ENCODE data around the gene DFFB. TPM values are rescaled to one million over a fixed set of nuclear protein-coding genes. Genes with fewer than 3 reads are reported as not detected.

The DFFB gene
- total RNA-seq, 1 donor from 2014 or later, result 15.0 TPM

DNA sequence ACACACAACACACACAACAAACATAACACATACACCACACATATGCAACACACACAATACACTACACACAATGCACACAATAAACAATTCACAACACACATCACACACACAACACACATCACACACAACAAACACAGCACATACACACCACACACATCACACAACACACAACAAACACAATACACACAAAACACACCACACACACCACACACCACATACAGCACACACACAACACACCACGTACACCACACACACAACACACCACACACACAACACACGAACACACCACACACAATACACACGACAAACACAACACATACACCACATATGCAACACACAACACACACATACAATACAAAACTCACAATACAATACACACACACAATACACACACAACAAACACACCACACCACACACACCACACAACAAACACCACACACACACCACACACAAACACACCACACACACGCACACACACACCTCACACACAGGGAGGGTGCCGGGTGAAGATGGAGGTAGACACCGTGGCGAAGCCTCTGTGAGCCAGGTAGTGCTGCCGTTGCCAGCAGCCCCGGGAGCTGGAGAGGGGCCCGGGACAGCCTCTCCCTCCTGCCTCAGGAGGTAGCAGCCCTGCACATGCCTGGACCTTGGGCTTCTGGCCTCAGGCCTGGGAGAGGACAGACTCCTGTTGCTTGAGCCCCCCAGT, 73.2 kb downstream of the DFFB start:
- H3K27me3 Mint-ChIP-seq, result no peaks in the 10 kb centered on the region
- H3K4me3 Mint-ChIP-seq, result no peak overlapping the region
- no peaks in the 10 kb centered on the region for H3K4me1 Mint-ChIP-seq
- peaks cover 7% of the 10 kb centered on the region for H3K9me3 Mint-ChIP-seq
- no peak for DNase-seq
- no peak overlapping the region for H3K27ac Mint-ChIP-seq
- intact Hi-C loops (cut with micrococcal nuclease), result no loop called here
- H3K36me3 Mint-ChIP-seq (ENCODE audit: low read depth), result no peaks in the 10 kb centered on the region

DNA sequence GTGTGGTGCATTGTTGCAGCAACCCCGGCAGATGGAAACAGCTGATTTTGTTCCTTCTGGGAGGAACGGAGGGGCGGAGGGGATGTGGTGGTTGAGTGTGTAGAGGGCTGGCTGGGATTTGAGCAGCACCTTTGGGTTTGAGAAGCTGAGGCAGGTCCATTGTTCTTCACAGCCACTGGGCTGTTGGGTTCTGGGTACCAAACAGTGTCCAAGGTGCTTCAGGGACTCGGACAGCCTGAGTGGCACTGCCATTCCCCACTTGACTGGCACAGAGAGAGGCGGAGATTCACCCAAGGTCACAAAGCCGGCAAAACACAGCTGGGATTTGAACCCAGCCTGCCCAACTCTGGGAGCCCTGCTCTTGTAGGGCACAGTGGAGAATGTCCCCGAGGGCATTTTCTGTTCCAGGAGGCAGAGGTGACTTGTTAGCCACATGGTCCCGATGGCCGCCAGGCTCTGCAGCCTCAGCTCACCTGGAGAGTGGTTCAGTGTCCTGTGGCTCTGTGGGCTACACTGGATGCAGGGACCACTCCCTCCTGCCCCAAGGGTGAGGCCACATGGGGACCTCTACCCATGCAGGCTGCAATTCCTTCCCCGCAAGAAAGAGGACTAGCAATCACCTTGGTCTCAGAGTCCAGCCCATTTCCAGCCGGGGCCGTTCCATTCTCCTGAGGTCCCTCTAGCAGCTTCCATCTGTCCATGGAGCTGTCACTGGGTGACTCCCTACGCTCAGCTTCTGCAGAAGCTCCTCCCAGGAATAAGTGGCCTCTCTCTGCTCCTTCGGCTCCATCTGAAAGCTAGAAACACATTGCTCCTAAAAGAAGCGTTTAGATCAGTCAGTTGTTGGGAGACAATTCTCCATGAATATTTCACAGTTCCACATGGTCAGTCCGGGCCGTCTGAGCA, 74.0 kb downstream of the DFFB start:
- no peak overlapping the region for H3K27ac Mint-ChIP-seq
- H3K4me3 Mint-ChIP-seq, result no peak overlapping the region
- no peaks in the 10 kb centered on the region for H3K4me1 Mint-ChIP-seq
- peaks cover 7% of the 10 kb centered on the region for H3K9me3 Mint-ChIP-seq
- no peaks in the 10 kb centered on the region for H3K27me3 Mint-ChIP-seq
- intact Hi-C loops (cut with micrococcal nuclease), result no loop called here
- H3K36me3 Mint-ChIP-seq (ENCODE audit: low read depth), result no peaks in the 10 kb centered on the region
- no peak for DNase-seq

DNA sequence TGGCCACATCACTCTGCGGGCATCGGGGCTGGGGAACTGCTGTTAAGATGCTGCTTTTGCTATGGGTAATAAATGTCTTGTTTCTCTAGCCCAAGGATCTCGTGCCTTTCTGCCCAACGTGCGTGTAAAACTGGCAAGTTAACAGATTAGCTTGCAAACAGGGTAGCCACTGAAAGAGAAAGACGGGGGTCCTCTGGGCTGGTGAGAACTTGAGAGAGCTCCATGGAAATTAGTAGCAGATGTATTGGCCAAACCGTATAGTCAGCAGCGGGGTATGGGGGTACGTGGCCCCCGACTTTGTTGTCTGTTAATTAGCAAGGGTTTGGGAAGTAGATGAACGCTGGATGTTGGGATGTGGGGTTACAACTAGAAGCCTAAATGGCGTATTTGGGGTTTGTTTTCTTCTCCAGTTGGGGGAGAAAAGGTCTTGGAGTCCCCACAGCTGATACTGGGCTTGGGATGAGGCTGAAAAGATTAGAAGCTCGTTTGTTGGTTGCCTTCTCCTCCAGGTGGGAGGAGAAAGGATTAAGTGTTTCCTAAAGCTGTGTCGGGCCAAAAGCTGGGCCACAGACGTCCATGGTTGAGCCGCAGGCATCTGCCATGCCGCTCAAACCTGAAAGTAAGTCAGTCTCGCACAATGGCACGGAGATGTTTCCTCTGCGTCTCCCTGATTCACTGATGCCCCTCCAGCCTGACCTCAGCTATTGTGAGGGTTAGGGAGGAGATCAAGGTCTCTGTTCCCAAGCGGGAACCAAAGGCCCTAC, 75.1 kb downstream of the DFFB start:
- Mint-ChIP-seq H3K9me3 (peaks cover 10% of the 10 kb centered on the region), H3K4me3 (no peak overlapping the region), H3K27ac (no peak overlapping the region), H3K27me3 (no peaks in the 10 kb centered on the region), H3K36me3 (ENCODE audit: low read depth) (no peaks in the 10 kb centered on the region), H3K4me1 (no peaks in the 10 kb centered on the region)
- no peak for DNase-seq
- intact Hi-C loops (cut with micrococcal nuclease), result no loop called here

Other genes starting within 250 kb of the DFFB start
- 1.7 and 2.1 TPM in 2 replicates for gene MEGF6, start 246.0 kb upstream of the DFFB start, total RNA-seq
- gene TPRG1L, start 232.5 kb upstream of the DFFB start, total RNA-seq, result 8.6 and 9.7 TPM in 2 replicates
- gene WRAP73, start 207.4 kb upstream of the DFFB start, total RNA-seq, result 41.3 and 44.7 TPM in 2 replicates
- gene TP73, start 205.0 kb upstream of the DFFB start, total RNA-seq, result 1.3 and 1.4 TPM in 2 replicates
- not detected in 2 replicates for gene CCDC27, start 105.0 kb upstream of the DFFB start, total RNA-seq
- 0.66 and 1.4 TPM in 2 replicates for gene SMIM1, start 84.7 kb upstream of the DFFB start, total RNA-seq
- gene LRRC47, start 61.0 kb upstream of the DFFB start, total RNA-seq, result 40.8 and 46.0 TPM in 2 replicates
- 46.2 and 48.1 TPM in 2 replicates for gene CEP104, start 265 bp upstream of the DFFB start, total RNA-seq
- gene C1orf174, start 42.8 kb downstream of the DFFB start, total RNA-seq, result 50.5 and 51.5 TPM in 2 replicates